SK-N-SH (cell line): Measurements from ENCODE around the gene UBASH3B. TPM values are rescaled to one million over a fixed set of nuclear protein-coding genes. Genes with fewer than 3 reads are reported as not detected.

ENCODE experiments used
- CTCF ChIA-PET: fragments of 300-600, 350-600 bp; formaldehyde crosslinking; extraction: SDS; loops from one replicate; lab custom pipeline; 2021; lab: Yijun Ruan, JAX
- POLR2A ChIA-PET: fragments of 350-600 bp; sonication (Branson Sonifier 250); formaldehyde crosslinking; extraction: SDS; loops from one replicate; lab custom pipeline; 2020; ENCODE audit warnings: antibody characterized with exemption, inconsistent platforms; lab: Yijun Ruan, JAX
- DNase-seq: peaks from one replicate; pipeline ENCODE4 v3.0.0; 2012
- H2AFZ ChIP-seq: fragments of 200-600 bp; sonication (generic); 2 replicates; pipeline ENCODE4 v1.8.1; 2016; ENCODE audit warnings: antibody characterized with exemption, mild to moderate bottlenecking, low read depth
- H3F3A ChIP-seq: fragments of 200-600 bp; sonication (generic); replicated peaks from 2 replicates; pipeline ENCODE3; 2016; ENCODE audit warnings: antibody characterized with exemption, mild to moderate bottlenecking; ENCODE audit not compliant: insufficient read depth
- H3K27ac ChIP-seq, 2 experiments: fragments of 200-500 bp in 1 of 2; fragments of 200-600 bp in 1 of 2; sonication (Bioruptor generic) in 1 of 2; sonication (generic), shearing (Covaris generic) in 1 of 2; 2 replicates each; pipeline versions ENCODE4 v1.5.1 to v1.6.1; 2014 to 2016; ENCODE audit warnings: low read depth in 2 of 2, inconsistent platforms in 1 of 2, low read length in 1 of 2, mild to moderate bottlenecking in 1 of 2, mixed read lengths in 1 of 2
- H3K27me3 ChIP-seq: fragments of 200-600 bp; sonication (generic), shearing (Covaris generic); 2 replicates; pipeline ENCODE4 v1.6.1; 2016; ENCODE audit warnings: mixed run types; ENCODE audit not compliant: insufficient read depth
- H3K36me3 ChIP-seq, 2 experiments: fragments of 200-500 bp in 1 of 2; fragments of 200-600 bp in 1 of 2; sonication (Bioruptor generic) in 1 of 2; sonication (generic) in 1 of 2; replicated peaks in 1 of 2; 2 replicates each; pipeline versions ENCODE3 to v1.5.1; 2014 to 2016; ENCODE audit warnings: low read length in 1 of 2, mild to moderate bottlenecking in 1 of 2; ENCODE audit not compliant: insufficient read depth in 2 of 2, control insufficient read depth in 1 of 2
- H3K4me1 ChIP-seq, 2 experiments: fragments of 200-500 bp in 1 of 2; fragments of 200-600 bp in 1 of 2; sonication (Bioruptor generic) in 1 of 2; sonication (generic), shearing (Covaris generic) in 1 of 2; 2 replicates each; pipeline versions ENCODE4 v1.5.1 to v1.6.1; 2014 to 2016; ENCODE audit warnings: low read depth in 1 of 2, low read length in 1 of 2, mixed run types in 1 of 2; ENCODE audit not compliant: insufficient read depth in 2 of 2, control insufficient read depth in 1 of 2
- H3K4me2 ChIP-seq: fragments of 200-600 bp; sonication (generic), shearing (Covaris generic); 2 replicates; pipeline ENCODE4 v1.6.1; 2017; ENCODE audit warnings: mixed run types
- H3K4me3 ChIP-seq, 2 experiments: fragments of 200-500 bp in 1 of 2; fragments of 200-600 bp in 1 of 2; sonication (Bioruptor generic) in 1 of 2; sonication (generic), shearing (Covaris generic) in 1 of 2; 2 replicates each; pipeline versions ENCODE4 v1.5.1 to v1.8.1; 2014 to 2016; ENCODE audit warnings: low read depth in 2 of 2, inconsistent platforms in 1 of 2, low read length in 1 of 2, mild to moderate bottlenecking in 1 of 2, mixed read lengths in 1 of 2, moderate library complexity in 1 of 2
- H3K79me2 ChIP-seq: fragments of 200-600 bp; sonication (generic); 2 replicates; pipeline ENCODE4 v1.8.1; 2017; ENCODE audit warnings: mild to moderate bottlenecking; ENCODE audit not compliant: insufficient read depth
- H3K9ac ChIP-seq: fragments of 200-600 bp; sonication (generic); 2 replicates; pipeline ENCODE4 v1.6.1; 2017; ENCODE audit warnings: mixed run types
- H3K9me2 ChIP-seq: fragments of 200-600 bp; sonication (generic); 2 replicates; pipeline ENCODE4 v1.6.1; 2017; ENCODE audit warnings: mixed run types
- H3K9me3 ChIP-seq: fragments of 200-600 bp; sonication (generic); 2 replicates; pipeline ENCODE4 v1.6.1; 2017; ENCODE audit warnings: mixed run types, mild to moderate bottlenecking, moderate library complexity
- H4K20me1 ChIP-seq: fragments of 200-600 bp; sonication (generic); 2 replicates; pipeline ENCODE4 v1.6.1; 2017; ENCODE audit warnings: mild to moderate bottlenecking, mixed run types; ENCODE audit not compliant: insufficient read depth
- FOSL2 ChIP-seq: IDR thresholded peaks from 2 replicates; pipeline ENCODE4 v1.4.0; 2012; ENCODE audit warnings: low read depth, mild to moderate bottlenecking, moderate library complexity, borderline replicate concordance
- FOXJ3 ChIP-seq: sonication (generic); formaldehyde crosslinking; IDR thresholded peaks from 2 replicates; pipeline ENCODE4 v1.5.1; 2020; ENCODE audit warnings: mild to moderate bottlenecking, missing genetic modification reagents
- FOXM1 ChIP-seq: IDR thresholded peaks from 2 replicates; pipeline ENCODE4 v1.4.0; 2012; ENCODE audit warnings: low read depth, mild to moderate bottlenecking
- MEF2A ChIP-seq: IDR thresholded peaks from 2 replicates; pipeline ENCODE4 v1.4.0; 2012; ENCODE audit warnings: low read depth, borderline replicate concordance
- NRF1 ChIP-seq: IDR thresholded peaks from 2 replicates; pipeline ENCODE4 v1.6.1; 2012; ENCODE audit warnings: low read depth, mild to moderate bottlenecking, low read length
- SIN3A ChIP-seq: IDR thresholded peaks from 2 replicates; pipeline ENCODE4 v1.6.1; 2012; ENCODE audit warnings: low read depth, mild to moderate bottlenecking, low read length, moderate library complexity, borderline replicate concordance
- SMC3 ChIP-seq: IDR thresholded peaks from 2 replicates; pipeline ENCODE4 v1.6.1; 2012; ENCODE audit warnings: low read depth, low read length, improper control_type of control experiment
- YY1 ChIP-seq: IDR thresholded peaks from 2 replicates; pipeline ENCODE4 v1.4.0; 2012; ENCODE audit warnings: low read depth, mild to moderate bottlenecking
- WGBS: methylation state at CpG from one replicate; pipeline ENCODE4 v1.1.6; 2017; ENCODE audit warnings: low lambda C conversion rate; 5-methylcytosine and 5-hydroxymethylcytosine counted together
- polyA plus RNA-seq, 3 experiments: library from polyadenylated mRNA; depleted of rRNA; stranded (reverse); fragments of >200 nt; gene quantifications; 2 replicates each; pipeline ENCODE4 v1.2.3, GENCODE V29; 2012
- TF ChIP-seq, protein P1 (sequence below): IDR thresholded peaks from 2 replicates; pipeline ENCODE4 v1.4.0; 2012; ENCODE audit warnings: low read depth, borderline replicate concordance
- TF ChIP-seq, protein P2 (sequence below): fragments of 200-600 bp; sonication (generic); IDR thresholded peaks from 2 replicates; pipeline ENCODE4 v1.6.1; 2017; ENCODE audit warnings: antibody characterized with exemption, mild to moderate bottlenecking, moderate library complexity
- TF ChIP-seq, protein P3 (sequence below): fragments of 150-350 bp; IDR thresholded peaks from 2 replicates; pipeline ENCODE4 v1.6.1; 2016; ENCODE audit warnings: mild to moderate bottlenecking, low read depth, low read length
- TF ChIP-seq, protein P4 (sequence below): IDR thresholded peaks from 2 replicates; pipeline ENCODE4 v1.4.0; 2012; ENCODE audit warnings: low read depth, borderline replicate concordance

The UBASH3B gene
- polyA plus RNA-seq, 1 of the 3 experiments (the other 2 are of a cell fraction): 10.4 TPM

DNA sequence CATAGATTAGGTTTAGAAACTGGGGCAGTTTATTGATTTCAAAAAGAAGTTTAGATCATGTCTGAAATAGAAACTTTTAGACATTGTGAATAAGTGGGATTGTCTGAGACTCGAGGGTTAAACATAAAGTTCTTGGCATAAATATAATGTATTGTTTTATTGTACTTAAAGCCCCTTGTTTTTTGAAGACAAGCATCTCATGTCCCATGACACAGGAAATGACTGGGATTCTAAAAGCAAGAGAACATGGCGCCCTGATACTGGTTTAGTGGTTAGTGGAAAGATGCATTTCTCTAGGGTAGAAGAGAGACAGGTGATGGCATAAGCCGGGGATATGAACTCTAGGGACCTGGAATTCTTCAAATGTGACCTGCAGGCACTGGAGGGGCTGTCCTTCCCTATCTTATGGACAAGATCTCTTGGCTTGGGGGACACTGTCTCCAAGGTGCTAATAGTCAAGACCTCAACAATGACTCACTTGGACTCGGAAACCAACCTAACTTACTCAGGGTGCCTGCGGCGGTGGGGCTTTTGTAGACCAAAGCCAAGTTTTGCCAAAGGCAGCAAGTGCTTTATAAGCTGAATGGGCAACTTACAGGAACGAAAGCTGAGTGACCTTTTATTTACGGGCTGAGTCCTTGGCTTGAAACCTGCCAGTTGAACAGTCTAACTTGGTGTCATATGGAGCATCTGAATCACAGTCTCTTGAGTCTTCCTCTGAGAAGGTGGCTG is 48.2 kb downstream of the UBASH3B start:
- H3F3A ChIP-seq: peaks cover 25% of the 10 kb centered on the region
- H3K79me2 ChIP-seq: peaks cover 72% of the 10 kb centered on the region; the same call in 1 of the 2 replicates
- no peak overlapping the region for H3K9ac ChIP-seq
- DNase-seq: no peak
- H3K4me1 ChIP-seq: peaks cover 0 to 19% of the 10 kb centered on the region in 2 experiments; a peak in 1 of 4 replicates
- no peaks in the 10 kb centered on the region for H3K9me2 ChIP-seq
- H2AFZ ChIP-seq: no peak overlapping the region
- H3K9me3 ChIP-seq: no peaks in the 10 kb centered on the region
- no peak overlapping the region for H3K27ac ChIP-seq
- no peaks in the 10 kb centered on the region for H4K20me1 ChIP-seq
- no peaks in the 10 kb centered on the region for H3K36me3 ChIP-seq
- no peak overlapping the region for H3K4me2 ChIP-seq
- WGBS: 83% methylated on average over 8 of the region's 8 CpGs
- H3K27me3 ChIP-seq: no peaks in the 10 kb centered on the region
- no peak overlapping the region for H3K4me3 ChIP-seq
- POLR2A ChIA-PET: no interaction called here
- TF ChIP-seq, protein P1, sequence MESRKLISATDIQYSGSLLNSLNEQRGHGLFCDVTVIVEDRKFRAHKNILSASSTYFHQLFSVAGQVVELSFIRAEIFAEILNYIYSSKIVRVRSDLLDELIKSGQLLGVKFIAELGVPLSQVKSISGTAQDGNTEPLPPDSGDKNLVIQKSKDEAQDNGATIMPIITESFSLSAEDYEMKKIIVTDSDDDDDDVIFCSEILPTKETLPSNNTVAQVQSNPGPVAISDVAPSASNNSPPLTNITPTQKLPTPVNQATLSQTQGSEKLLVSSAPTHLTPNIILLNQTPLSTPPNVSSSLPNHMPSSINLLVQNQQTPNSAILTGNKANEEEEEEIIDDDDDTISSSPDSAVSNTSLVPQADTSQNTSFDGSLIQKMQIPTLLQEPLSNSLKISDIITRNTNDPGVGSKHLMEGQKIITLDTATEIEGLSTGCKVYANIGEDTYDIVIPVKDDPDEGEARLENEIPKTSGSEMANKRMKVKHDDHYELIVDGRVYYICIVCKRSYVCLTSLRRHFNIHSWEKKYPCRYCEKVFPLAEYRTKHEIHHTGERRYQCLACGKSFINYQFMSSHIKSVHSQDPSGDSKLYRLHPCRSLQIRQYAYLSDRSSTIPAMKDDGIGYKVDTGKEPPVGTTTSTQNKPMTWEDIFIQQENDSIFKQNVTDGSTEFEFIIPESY: no peak
- TF ChIP-seq MEF2A: no peak
- TF ChIP-seq, protein P2, sequence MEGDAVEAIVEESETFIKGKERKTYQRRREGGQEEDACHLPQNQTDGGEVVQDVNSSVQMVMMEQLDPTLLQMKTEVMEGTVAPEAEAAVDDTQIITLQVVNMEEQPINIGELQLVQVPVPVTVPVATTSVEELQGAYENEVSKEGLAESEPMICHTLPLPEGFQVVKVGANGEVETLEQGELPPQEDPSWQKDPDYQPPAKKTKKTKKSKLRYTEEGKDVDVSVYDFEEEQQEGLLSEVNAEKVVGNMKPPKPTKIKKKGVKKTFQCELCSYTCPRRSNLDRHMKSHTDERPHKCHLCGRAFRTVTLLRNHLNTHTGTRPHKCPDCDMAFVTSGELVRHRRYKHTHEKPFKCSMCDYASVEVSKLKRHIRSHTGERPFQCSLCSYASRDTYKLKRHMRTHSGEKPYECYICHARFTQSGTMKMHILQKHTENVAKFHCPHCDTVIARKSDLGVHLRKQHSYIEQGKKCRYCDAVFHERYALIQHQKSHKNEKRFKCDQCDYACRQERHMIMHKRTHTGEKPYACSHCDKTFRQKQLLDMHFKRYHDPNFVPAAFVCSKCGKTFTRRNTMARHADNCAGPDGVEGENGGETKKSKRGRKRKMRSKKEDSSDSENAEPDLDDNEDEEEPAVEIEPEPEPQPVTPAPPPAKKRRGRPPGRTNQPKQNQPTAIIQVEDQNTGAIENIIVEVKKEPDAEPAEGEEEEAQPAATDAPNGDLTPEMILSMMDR: no peak
- TF ChIP-seq FOSL2: no peak
- TF ChIP-seq FOXJ3 (CRISPR knock-in tag): no peak
- TF ChIP-seq, protein P3, sequence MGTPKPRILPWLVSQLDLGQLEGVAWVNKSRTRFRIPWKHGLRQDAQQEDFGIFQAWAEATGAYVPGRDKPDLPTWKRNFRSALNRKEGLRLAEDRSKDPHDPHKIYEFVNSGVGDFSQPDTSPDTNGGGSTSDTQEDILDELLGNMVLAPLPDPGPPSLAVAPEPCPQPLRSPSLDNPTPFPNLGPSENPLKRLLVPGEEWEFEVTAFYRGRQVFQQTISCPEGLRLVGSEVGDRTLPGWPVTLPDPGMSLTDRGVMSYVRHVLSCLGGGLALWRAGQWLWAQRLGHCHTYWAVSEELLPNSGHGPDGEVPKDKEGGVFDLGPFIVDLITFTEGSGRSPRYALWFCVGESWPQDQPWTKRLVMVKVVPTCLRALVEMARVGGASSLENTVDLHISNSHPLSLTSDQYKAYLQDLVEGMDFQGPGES: no peak
- TF ChIP-seq FOXM1: no peak
- TF ChIP-seq, all 33 proteins: peak for 0
- CTCF ChIA-PET: no interaction called here

DNA sequence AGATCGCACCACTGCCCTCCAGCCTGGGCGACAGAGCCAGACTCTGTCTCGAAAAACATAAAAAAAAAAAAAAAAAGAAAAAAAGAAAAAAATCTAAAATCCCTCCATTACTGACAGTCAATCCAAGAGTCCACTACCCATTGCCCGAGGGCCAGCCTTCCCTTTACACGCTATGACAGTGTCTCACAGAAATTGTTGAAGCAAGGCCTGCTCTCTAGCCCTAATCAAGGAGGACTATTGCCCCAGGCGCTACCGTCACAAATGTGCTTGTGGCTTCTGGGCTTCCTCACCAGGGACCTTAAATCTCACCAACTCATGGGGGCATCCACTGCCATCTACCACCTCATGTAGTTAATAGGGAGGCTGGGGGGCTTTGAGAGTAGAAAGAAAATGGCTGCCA is 49.9 kb downstream of the UBASH3B start:
- H3K4me1 ChIP-seq: peaks cover 0 to 35% of the 10 kb centered on the region in 2 experiments; a peak in 1 of 4 replicates

More for the DNA sequence above, 49.9 kb downstream of the UBASH3B start:
- no peaks in the 10 kb centered on the region for H3K36me3 ChIP-seq
- no peak for TF ChIP-seq SIN3A
- TF ChIP-seq YY1: no peak
- TF ChIP-seq SMC3: no peak
- TF ChIP-seq, protein P4, sequence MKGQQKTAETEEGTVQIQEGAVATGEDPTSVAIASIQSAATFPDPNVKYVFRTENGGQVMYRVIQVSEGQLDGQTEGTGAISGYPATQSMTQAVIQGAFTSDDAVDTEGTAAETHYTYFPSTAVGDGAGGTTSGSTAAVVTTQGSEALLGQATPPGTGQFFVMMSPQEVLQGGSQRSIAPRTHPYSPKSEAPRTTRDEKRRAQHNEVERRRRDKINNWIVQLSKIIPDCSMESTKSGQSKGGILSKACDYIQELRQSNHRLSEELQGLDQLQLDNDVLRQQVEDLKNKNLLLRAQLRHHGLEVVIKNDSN: no peak
- TF ChIP-seq NRF1: no peak
- H3K79me2 ChIP-seq: peaks cover 70% of the 10 kb centered on the region; the same call in 1 of the 2 replicates
- WGBS: 97% methylated on average over 7 of the region's 7 CpGs
- H3K4me2 ChIP-seq: no peak overlapping the region
- no peak overlapping the region for H3K9ac ChIP-seq
- H3K4me3 ChIP-seq: no peak overlapping the region
- no peaks in the 10 kb centered on the region for H4K20me1 ChIP-seq
- peaks cover 32% of the 10 kb centered on the region for H3F3A ChIP-seq
- no peak for DNase-seq
- peak overlapping the region in 1 of 2 experiments; percentile 82; a peak in 2 of 4 replicates for H3K27ac ChIP-seq
- H3K27me3 ChIP-seq: no peaks in the 10 kb centered on the region
- no peaks in the 10 kb centered on the region for H3K9me2 ChIP-seq
- no peaks in the 10 kb centered on the region for H3K9me3 ChIP-seq
- H2AFZ ChIP-seq: no peak overlapping the region
- ChIA-PET CTCF (interaction anchor here (1.6 kb wide), 1 partner anchor 76 kb away, joined by 4 read pairs; no protein-coding TSS in a partner anchor), POLR2A (no interaction called here)
